Measurements from ENCODE around the gene SEC61A2.

DNA sequence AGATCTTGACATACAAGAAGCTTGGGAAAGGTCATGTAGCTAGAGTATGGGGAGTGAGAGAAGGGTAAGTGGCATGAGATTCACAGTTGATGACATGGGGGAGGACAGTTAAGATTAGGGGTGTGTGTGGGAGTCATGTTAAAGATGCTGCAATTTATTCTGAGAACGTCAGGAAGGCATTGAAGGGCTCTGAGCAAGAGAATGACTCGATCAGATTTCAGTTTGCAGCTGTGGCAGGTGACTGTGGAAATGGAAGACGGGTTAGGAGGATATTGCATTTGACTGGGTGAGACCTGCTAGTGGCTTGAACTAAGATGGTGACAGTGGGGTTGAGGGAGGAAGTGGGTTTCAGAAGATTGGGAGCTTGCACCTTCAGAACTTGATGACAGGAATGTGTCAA is 72.1 kb downstream of the SEC61A2 start:
- TF ChIP-seq CTCF (IDR thresholded peaks at IDR 0.05) (no peak), POLR2A (IDR thresholded peaks at IDR 0.05) (no peak)

All from uterus (tissue), 2 donors.